H9 (cell line): ENCODE data around the gene TANGO6. TPM values are rescaled to one million over a fixed set of nuclear protein-coding genes. Genes with fewer than 3 reads are reported as not detected.

ENCODE experiments used
- DNase-seq: peaks from one replicate; pipeline ENCODE4 v3.0.0-alpha.2; 2017
- H2AFZ ChIP-seq: one replicate; pipeline ENCODE4 v1.6.1; 2013; ENCODE audit warnings: mild to moderate bottlenecking, low read length, control low read depth, moderate library complexity
- H2AK5ac ChIP-seq: 2 replicates; pipeline ENCODE4 v1.6.1; 2013; ENCODE audit warnings: low read length, control low read depth, mixed read lengths; ENCODE audit not compliant: insufficient read length
- H2BK120ac ChIP-seq: one replicate; pipeline ENCODE4 v1.6.1; 2013; ENCODE audit warnings: low read depth, mild to moderate bottlenecking, low read length, control low read depth, inconsistent platforms; ENCODE audit not compliant: poor library complexity, severe bottlenecking
- H2BK12ac ChIP-seq: 2 replicates; pipeline ENCODE4 v1.6.1; 2013; ENCODE audit warnings: low read length, control low read depth, mixed read lengths, low read depth; ENCODE audit not compliant: insufficient read length
- H2BK15ac ChIP-seq: 2 replicates; pipeline ENCODE4 v1.6.1; 2013; ENCODE audit warnings: low read depth, low read length, control low read depth
- H2BK20ac ChIP-seq: one replicate; pipeline ENCODE4 v1.6.1; 2013; ENCODE audit warnings: low read depth, mild to moderate bottlenecking, low read length, control low read depth, inconsistent platforms; ENCODE audit not compliant: poor library complexity, severe bottlenecking
- H2BK5ac ChIP-seq: 2 replicates; pipeline ENCODE4 v1.6.1; 2013; ENCODE audit warnings: low read length, control low read depth, mixed read lengths; ENCODE audit not compliant: insufficient read length
- H3K14ac ChIP-seq: 2 replicates; pipeline ENCODE4 v1.6.1; 2013; ENCODE audit warnings: low read length, control low read depth; ENCODE audit not compliant: insufficient read depth
- H3K18ac ChIP-seq: 2 replicates; pipeline ENCODE4 v1.6.1; 2013; ENCODE audit warnings: low read depth, mild to moderate bottlenecking, mixed read lengths, low read length, control low read depth; ENCODE audit not compliant: insufficient read length
- H3K23ac ChIP-seq: 2 replicates; pipeline ENCODE4 v1.6.1; 2013; ENCODE audit warnings: low read length, control low read depth, mixed read lengths, low read depth; ENCODE audit not compliant: insufficient read length
- H3K23me2 ChIP-seq: 2 replicates; pipeline ENCODE4 v1.6.1; 2013; ENCODE audit warnings: low read depth, mild to moderate bottlenecking, mixed read lengths, low read length, control low read depth; ENCODE audit not compliant: insufficient read length, poor library complexity, severe bottlenecking
- H3K27ac ChIP-seq: 2 replicates; pipeline ENCODE4 v1.5.1; 2013; ENCODE audit warnings: low read length, control low read depth, mixed read lengths, low read depth; ENCODE audit not compliant: insufficient read length
- H3K27me3 ChIP-seq: 2 replicates; pipeline ENCODE4 v1.6.1; 2013; ENCODE audit warnings: low read length, control low read depth, inconsistent platforms; ENCODE audit not compliant: insufficient read depth
- H3K4ac ChIP-seq: 2 replicates; pipeline ENCODE4 v1.6.1; 2013; ENCODE audit warnings: low read depth, mild to moderate bottlenecking, control low read depth, inconsistent platforms, low read length, moderate library complexity
- H3K4me1 ChIP-seq: 2 replicates; pipeline ENCODE4 v1.6.1; 2013; ENCODE audit warnings: low read length, control low read depth, inconsistent platforms; ENCODE audit not compliant: insufficient read depth
- H3K4me2 ChIP-seq: 2 replicates; pipeline ENCODE4 v1.6.1; 2013; ENCODE audit warnings: low read length, control low read depth, mixed read lengths; ENCODE audit not compliant: insufficient read length, insufficient read depth
- H3K56ac ChIP-seq: 2 replicates; pipeline ENCODE4 v1.6.1; 2013; ENCODE audit warnings: low read depth, mild to moderate bottlenecking, mixed read lengths, low read length, control low read depth; ENCODE audit not compliant: insufficient read length
- H3K79me1 ChIP-seq: 2 replicates; pipeline ENCODE4 v1.6.1; 2013; ENCODE audit warnings: low read depth, mild to moderate bottlenecking, moderate library complexity, low read length, control low read depth, inconsistent platforms; ENCODE audit not compliant: insufficient read depth, poor library complexity, severe bottlenecking
- H3K79me2 ChIP-seq: 2 replicates; pipeline ENCODE4 v1.6.1; 2013; ENCODE audit warnings: low read length, control low read depth, inconsistent platforms; ENCODE audit not compliant: insufficient read depth
- H3K9ac ChIP-seq: 2 replicates; pipeline ENCODE4 v1.6.1; 2013; ENCODE audit warnings: low read length, control low read depth, mixed read lengths; ENCODE audit not compliant: insufficient read length; ENCODE audit errors: extremely low read depth
- H3K9me3 ChIP-seq: one replicate; pipeline ENCODE4 v1.6.1; 2013; ENCODE audit warnings: low read depth, low read length, inconsistent platforms; ENCODE audit not compliant: control insufficient read depth
- H3T11ph ChIP-seq: one replicate; pipeline ENCODE4 v1.6.1; 2013; ENCODE audit warnings: mild to moderate bottlenecking, low read length, control low read depth, inconsistent platforms
- H4K20me1 ChIP-seq: one replicate; pipeline ENCODE4 v1.6.1; 2013; ENCODE audit not compliant: control insufficient read depth, insufficient read length, insufficient read depth
- H4K5ac ChIP-seq: 2 replicates; pipeline ENCODE4 v1.6.1; 2013; ENCODE audit warnings: low read depth, mild to moderate bottlenecking, mixed read lengths, low read length, control low read depth; ENCODE audit not compliant: insufficient read length
- H4K8ac ChIP-seq: replicated peaks from 2 replicates; pipeline ENCODE4 v1.6.1; 2013; ENCODE audit warnings: low read length, control low read depth, mixed read lengths, low read depth; ENCODE audit not compliant: insufficient read length
- H4K91ac ChIP-seq: 2 replicates; pipeline ENCODE4 v1.6.1; 2013; ENCODE audit warnings: low read depth, mild to moderate bottlenecking, moderate library complexity, mixed read lengths, low read length, control low read depth; ENCODE audit not compliant: insufficient read length
- H3K27ac Mint-ChIP-seq, 3 experiments: 2 replicates in 2 of 3; 3 replicates in 1 of 3; pipeline ENCODE4 v1.8.0; 2020 to 2021; ENCODE audit warnings: mixed read lengths in 3 of 3, mild to moderate bottlenecking in 1 of 3, moderate library complexity in 1 of 3
- H3K27me3 Mint-ChIP-seq: 2 replicates; pipeline ENCODE4 v1.8.0; 2021; ENCODE audit warnings: low read depth, mild to moderate bottlenecking, moderate library complexity, mixed read lengths
- H3K36me3 Mint-ChIP-seq, 3 experiments: 2 replicates in 2 of 3; 3 replicates in 1 of 3; pipeline ENCODE4 v1.8.0; 2020 to 2021; ENCODE audit warnings: low read depth in 3 of 3, mixed read lengths in 3 of 3; ENCODE audit not compliant: insufficient read depth in 1 of 3
- H3K4me1 Mint-ChIP-seq, 2 experiments: 2 replicates each; pipeline ENCODE4 v1.8.0; 2020; ENCODE audit warnings: mixed read lengths in 2 of 2
- H3K4me3 Mint-ChIP-seq, 2 experiments: 2 replicates in 1 of 2; 3 replicates in 1 of 2; pipeline ENCODE4 v1.8.0; 2020 to 2021; ENCODE audit warnings: mild to moderate bottlenecking in 2 of 2, mixed read lengths in 2 of 2, moderate library complexity in 1 of 2
- H3K9me3 Mint-ChIP-seq, 2 experiments: 2 replicates in 1 of 2; 3 replicates in 1 of 2; pipeline ENCODE4 v1.8.0; 2020; ENCODE audit warnings: mild to moderate bottlenecking in 2 of 2, mixed read lengths in 2 of 2, moderate library complexity in 1 of 2
- WGBS: extraction: QIAGEN DNeasy Blood & Tissue Kit; methylation state at CpG from one replicate; pipeline ENCODE4 v1.1.7; 2013; ENCODE audit warnings: missing lambda C conversion rate, low lambda C conversion rate, mixed read lengths; ENCODE audit not compliant: insufficient read length; ENCODE audit errors: extremely low coverage; 5-methylcytosine and 5-hydroxymethylcytosine counted together
- total RNA-seq: library from RNA; stranded (reverse); gene quantifications from 2 replicates; pipeline ENCODE4 v1.2.1, GENCODE V29; 2021
- TF ChIP-seq, protein P1 (sequence below): fragments of 200-600 bp; sonication (generic); conservative IDR thresholded peaks from 3 replicates; pipeline ENCODE4 v1.8.0; 2021; ENCODE audit warnings: antibody characterized with exemption, mild to moderate bottlenecking

Gene TANGO6
- total RNA-seq, 1 experiment from 2014 or later, result 12.0 TPM

DNA sequence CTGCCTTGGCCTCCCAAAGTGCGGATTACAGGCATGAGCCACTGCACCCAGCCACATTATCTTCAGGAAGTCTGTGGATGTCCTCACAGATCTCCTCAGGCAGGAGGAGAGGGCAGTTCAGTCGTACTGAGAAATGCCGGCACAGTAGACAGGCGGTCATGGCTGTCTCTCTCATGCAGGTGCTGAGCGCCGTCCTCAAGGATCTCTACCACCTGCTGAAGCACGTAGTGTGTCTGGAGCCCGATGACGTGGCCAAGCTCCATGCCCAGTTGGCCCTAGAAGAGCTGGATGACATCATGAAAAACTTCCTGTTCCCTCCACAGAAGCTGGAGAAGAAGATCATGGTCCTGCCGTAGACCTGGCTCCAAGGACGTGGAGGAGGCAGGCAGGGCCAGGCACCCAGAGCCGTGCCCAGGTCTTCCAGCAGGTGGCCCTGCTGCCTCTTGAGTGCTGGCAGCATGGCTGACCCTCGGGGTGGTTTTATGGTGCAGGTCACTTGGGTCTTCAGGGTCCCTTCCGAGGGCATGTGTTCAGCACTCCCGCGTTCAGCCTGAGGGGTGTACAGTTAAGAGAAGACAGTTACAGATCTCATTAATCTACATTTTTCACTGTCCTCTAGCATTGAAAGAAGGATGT is 240.1 kb downstream of the TANGO6 start:
- Histone ChIP-seq H2BK12ac (no peak overlapping the region), H3K56ac (no peak overlapping the region), H2AFZ (no peak overlapping the region), H3K4me2 (no peak overlapping the region), H3K23me2 (no peaks in the 10 kb centered on the region), H3K14ac (peak overlapping the region; percentile 51; the same call in 1 of the 2 replicates), H3K4me1 (peaks cover 6% of the 10 kb centered on the region; the same call in 1 of the 2 replicates), H4K5ac (no peak overlapping the region), H4K91ac (no peak overlapping the region), H3K4ac (no peak overlapping the region), H3K27ac (no peak overlapping the region), H3K79me1 (no peaks in the 10 kb centered on the region), H2BK5ac (no peak overlapping the region), H3T11ph (no peak overlapping the region), H3K18ac (peak overlapping the region; percentile 64), H2AK5ac (no peak overlapping the region), H2BK120ac (no peak overlapping the region), H3K23ac (no peak overlapping the region), H3K27me3 (no peaks in the 10 kb centered on the region), H3K9ac (no peak overlapping the region), H4K20me1 (no peaks in the 10 kb centered on the region), H4K8ac (no peak overlapping the region), H2BK20ac (no peak overlapping the region), H3K79me2 (no peaks in the 10 kb centered on the region), H2BK15ac (no peak overlapping the region), H3K9me3 (no peaks in the 10 kb centered on the region)
- Mint-ChIP-seq H3K27ac (peak overlapping the region in 2 of 3 experiments; percentile 38 to 62; a peak in 3 of 7 replicates), H3K9me3 (no peaks in the 10 kb centered on the region), H3K27me3 (peaks cover 2% of the 10 kb centered on the region; the same call in 1 of the 2 replicates), H3K4me3 (no peak overlapping the region; a peak in 1 of 5 replicates), H3K4me1 (peaks cover 27 to 28% of the 10 kb centered on the region in 2 experiments), H3K36me3 (peaks cover 0 to 5% (median 4%) of the 10 kb centered on the region in 3 experiments; a peak in 4 of 7 replicates)
- DNase-seq, result peak; percentile 60
- no CpG with 5 or more reads among the region's 16 CpGs for WGBS
- TF ChIP-seq, protein P1, sequence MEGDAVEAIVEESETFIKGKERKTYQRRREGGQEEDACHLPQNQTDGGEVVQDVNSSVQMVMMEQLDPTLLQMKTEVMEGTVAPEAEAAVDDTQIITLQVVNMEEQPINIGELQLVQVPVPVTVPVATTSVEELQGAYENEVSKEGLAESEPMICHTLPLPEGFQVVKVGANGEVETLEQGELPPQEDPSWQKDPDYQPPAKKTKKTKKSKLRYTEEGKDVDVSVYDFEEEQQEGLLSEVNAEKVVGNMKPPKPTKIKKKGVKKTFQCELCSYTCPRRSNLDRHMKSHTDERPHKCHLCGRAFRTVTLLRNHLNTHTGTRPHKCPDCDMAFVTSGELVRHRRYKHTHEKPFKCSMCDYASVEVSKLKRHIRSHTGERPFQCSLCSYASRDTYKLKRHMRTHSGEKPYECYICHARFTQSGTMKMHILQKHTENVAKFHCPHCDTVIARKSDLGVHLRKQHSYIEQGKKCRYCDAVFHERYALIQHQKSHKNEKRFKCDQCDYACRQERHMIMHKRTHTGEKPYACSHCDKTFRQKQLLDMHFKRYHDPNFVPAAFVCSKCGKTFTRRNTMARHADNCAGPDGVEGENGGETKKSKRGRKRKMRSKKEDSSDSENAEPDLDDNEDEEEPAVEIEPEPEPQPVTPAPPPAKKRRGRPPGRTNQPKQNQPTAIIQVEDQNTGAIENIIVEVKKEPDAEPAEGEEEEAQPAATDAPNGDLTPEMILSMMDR, result peak; percentile 65
